GM21576 (cell line): ENCODE measurements around the gene GGTLC2.
"Not testable (repeated sequence)": the region's sequence is repeated elsewhere in the genome, so short reads cannot be mapped to it uniquely, and the experiment has no call there.

ENCODE experiments used
- ATAC-seq: cut with Tn5 transposase; IDR thresholded peaks from one replicate; pipeline ENCODE4 v1.9.1; 2021; ENCODE audit warnings: mild to moderate bottlenecking, moderate library complexity; ENCODE audit not compliant: unreplicated experiment

The GGTLC2 gene

DNA sequence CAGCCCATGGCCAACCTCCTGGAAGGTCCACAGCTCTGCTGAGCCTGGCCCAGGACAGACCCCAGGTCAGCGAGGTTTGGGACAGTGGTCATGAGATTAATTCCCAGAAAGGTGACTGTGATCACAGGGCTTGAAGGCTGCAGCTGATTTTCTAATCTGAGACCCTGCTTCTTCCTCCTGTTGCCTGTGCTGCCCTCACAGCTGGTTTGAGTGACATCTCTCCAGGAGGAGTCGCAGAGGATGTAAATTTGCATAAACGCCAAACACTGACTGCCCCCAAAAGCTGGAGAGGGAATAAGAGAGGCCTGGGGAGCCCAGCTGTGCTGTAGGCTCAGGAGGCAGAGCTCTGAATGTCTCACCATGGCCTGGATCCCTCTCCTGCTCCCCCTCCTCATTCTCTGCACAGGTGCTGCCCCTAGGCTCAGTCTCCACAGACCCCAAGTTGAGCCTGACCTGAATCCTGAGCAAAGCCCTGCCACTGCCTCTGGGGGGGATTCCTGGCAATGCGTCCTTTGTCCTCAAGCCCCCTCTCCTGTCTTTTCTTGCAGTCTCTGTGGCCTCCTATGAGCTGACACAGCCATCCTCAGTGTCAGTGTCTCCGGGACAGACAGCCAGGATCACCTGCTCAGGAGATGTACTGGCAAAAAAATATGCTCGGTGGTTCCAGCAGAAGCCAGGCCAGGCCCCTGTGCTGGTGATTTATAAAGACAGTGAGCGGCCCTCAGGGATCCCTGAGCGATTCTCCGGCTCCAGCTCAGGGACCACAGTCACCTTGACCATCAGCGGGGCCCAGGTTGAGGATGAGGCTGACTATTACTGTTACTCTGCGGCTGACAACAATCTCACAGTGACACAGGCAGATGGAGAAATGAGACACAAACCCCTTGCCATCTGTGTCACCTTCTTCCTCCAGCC is 23.8 kb downstream of the GGTLC2 start:
- no peak for ATAC-seq

DNA sequence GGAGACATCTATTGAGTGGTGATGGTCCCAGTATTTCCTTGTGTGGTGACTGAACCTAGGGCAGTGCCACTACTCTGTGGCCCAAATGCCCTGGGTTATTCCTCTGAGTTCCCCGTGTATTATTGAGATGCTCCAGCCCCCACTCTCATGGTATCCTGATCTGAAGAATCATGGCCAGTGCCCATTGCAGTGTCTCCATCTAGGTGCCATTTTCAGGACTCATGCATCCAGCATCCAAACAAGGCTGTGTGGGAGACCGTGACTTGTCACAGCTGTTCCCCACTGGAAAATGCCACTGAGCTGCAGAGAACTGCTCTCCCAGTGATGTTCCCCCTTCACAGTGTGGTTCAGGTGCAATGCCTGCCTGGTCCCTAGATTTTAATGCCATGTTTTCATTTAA is 24.7 kb downstream of the GGTLC2 start:
- no peak for ATAC-seq

GRCh38 chr22:22670076-22670795 is 25.8 kb downstream of the GGTLC2 start:
- ATAC-seq, result no peak

- ATAC-seq, result no peak
Observed at GRCh38 chr22:22671506-22671905, 27.1 kb downstream of the GGTLC2 start.

- no peak for ATAC-seq
Observed at GRCh38 chr22:22673099-22673498, 28.7 kb downstream of the GGTLC2 start.

GRCh38 chr22:22673628-22674027 is 29.2 kb downstream of the GGTLC2 start:
- ATAC-seq, result no peak

- ATAC-seq, result no peak
Observed at GRCh38 chr22:22674467-22674866, 30.1 kb downstream of the GGTLC2 start.

- ATAC-seq, result no peak
Observed at GRCh38 chr22:22678970-22679369, 34.6 kb downstream of the GGTLC2 start.

DNA sequence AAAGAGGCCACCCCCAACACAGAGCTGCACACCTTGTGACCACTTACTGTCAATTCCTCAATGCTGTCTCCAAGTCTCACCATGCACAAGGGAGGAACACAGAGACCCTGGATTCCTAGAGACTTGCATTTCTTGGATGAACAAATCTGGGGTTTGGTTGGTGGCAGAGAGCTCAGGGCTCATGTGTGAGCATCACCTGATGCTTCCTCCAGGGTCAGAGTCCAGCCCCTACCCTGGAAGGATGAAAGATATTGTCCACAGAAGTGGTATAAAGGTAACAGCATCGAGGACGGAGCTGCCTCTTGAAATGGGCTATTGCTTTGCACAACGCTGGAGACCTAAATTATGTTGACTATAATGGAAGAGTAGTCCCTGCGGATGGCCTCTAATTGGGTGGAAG is 36.0 kb downstream of the GGTLC2 start:
- no peak for ATAC-seq

DNA sequence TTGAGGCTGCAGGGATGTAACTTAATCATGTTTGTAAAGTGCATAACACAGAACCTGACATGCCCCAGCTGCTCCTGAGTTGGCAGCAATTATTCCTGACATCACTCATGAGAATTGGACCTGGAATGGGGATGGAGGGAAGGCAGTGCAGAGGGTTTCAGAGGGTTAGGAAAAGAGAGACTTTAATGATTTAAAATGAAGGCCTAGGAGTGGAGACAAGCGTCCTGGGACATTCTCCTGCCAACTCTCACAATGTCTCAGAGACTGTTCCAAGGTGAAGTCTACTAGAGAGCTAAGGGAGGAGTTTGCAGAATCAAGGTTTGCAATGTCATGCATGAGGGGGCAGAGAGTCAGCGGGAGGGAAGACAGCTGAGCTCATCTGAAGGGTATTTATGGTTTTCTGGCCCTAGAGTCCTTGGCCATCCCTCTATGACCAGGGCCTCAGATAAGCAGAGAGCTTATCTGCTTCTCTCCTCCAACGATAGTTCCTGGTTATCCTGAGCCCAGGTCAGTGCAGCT is 36.9 kb downstream of the GGTLC2 start:
- no peak for ATAC-seq

GRCh38 chr22:22682196-22682595 is 37.8 kb downstream of the GGTLC2 start:
- no peak for ATAC-seq

DNA sequence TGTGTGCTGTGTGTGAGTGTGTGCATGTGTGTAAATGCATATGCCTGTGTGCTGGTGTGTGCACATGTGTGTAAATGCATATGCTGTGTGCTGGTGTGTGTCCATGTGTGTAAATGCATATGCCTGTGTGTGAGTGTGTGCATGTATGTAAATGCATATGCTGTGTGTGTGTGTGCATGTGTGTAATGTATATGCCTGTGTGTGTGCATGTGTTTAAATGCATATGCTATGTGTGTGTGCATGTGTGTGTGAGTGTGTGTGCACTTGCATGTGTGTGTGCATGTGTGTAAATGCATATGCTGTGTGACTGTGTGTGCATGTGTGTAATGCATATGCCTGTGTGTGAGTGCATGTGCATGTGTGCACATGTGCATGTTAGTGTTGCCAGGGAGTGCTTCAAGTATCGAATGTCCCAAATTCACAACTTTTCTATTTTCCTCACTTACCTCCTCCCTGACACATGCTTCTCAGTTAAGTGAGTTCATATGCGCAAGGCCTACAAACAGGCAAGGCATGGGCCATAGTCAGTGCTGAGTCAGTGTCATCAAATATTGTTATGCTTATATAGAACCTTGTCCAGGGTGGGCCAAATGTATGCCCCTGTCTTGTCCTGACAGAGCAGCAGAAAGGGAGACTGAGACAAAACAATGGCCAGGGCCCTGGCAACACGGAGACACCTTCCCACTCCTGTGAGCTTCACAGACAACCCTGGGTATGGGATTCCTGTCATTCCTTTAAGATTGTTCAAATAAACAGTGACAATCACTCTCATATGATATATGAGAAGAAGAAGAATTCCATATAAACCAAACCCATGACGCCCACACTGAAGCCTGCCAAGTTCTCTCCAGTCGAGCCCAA is 38.6 kb downstream of the GGTLC2 start:
- ATAC-seq, result no peak

GRCh38 chr22:22683668-22684361 is 39.4 kb downstream of the GGTLC2 start:
- ATAC-seq, result no peak

GRCh38 chr22:22684580-22685561 is 40.5 kb downstream of the GGTLC2 start:
- no peak for ATAC-seq

GRCh38 chr22:22685586-22685985 is 41.2 kb downstream of the GGTLC2 start:
- no peak for ATAC-seq

GRCh38 chr22:22686202-22687115 is 42.0 kb downstream of the GGTLC2 start:
- ATAC-seq, result not testable (repeated sequence)

DNA sequence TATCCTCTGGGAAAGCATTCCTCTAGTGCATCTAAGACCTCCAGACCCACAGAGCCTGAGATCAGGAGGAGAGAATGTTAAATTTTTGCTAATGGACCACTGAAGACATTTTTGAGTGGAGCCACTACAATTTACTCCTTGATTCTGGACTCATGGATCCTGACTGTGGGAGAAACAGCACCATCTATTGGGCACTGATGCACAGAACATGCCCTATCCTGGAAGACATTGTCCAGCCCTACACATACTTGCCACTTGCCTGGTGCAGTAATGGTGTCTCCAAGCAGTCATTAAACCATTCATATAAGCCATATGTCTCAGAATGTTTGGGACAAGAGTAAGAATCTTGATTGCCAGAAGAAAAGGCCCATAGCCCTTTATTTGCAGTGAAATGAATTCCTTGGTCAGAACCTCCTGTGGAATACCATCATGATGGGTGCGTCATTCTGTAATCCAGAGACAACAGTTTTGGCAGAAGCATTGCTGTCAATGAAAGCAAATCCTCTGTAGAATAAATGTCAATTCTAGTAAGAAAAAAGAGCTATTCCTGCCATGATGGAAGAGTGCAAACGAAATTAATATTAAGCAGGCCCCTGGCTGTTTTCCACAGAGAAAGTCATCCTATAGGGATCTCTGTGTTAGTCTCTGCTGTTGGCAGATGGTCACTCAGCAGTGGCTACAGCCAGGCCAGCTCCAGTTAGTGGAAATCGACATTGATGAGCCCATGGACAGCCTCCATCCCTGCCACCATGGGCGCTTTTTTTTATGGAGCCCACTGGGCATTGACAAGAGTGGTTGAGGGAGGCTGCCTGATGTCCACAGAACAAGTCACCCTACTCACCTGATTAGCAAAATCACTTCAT is 43.5 kb downstream of the GGTLC2 start:
- no peak for ATAC-seq
